Breast epithelium (tissue), 4 donors: ENCODE measurements around the gene RAB3A. TPM values are rescaled to one million over a fixed set of nuclear protein-coding genes. Genes with fewer than 3 reads are reported as not detected.
A peak's percentile ranks its signal among the peaks of the same experiment; 100 is the strongest.

Experiments
- DNase-seq, 2 donors: peaks; one replicate each; pipeline ENCODE4 v3.0.0-alpha.2; 2019; ENCODE audit warnings: low spot score in 2 of 2
- H3K27ac ChIP-seq, 2 donors: fragments of 200-600 bp; sonication (generic) in 1 of 2; one replicate each; pipeline ENCODE4 v1.5.1; 2016 to 2019; ENCODE audit warnings: mild to moderate bottlenecking in 1 of 2
- H3K27me3 ChIP-seq, 2 donors: fragments of 200-600 bp; sonication (generic) in 1 of 2; one replicate each; pipeline versions ENCODE4 v1.5.1 to v1.6.0; 2017 to 2019; ENCODE audit warnings: control low read depth in 1 of 2, mild to moderate bottlenecking in 1 of 2
- H3K36me3 ChIP-seq: fragments of 200-600 bp; one replicate; pipeline ENCODE4 v1.5.1; 2019
- H3K4me1 ChIP-seq, 2 donors: fragments of 200-600 bp; sonication (generic); one replicate each; pipeline ENCODE4 v1.5.1; 2016 to 2019; ENCODE audit warnings: control low read depth in 1 of 2
- H3K4me3 ChIP-seq, 3 donors: fragments of 200-600 bp; sonication (generic); 1 replicate in 2 of 3; 2 replicates in 1 of 3; pipeline ENCODE4 v1.5.1; 2016 to 2019; ENCODE audit warnings: mild to moderate bottlenecking in 3 of 3, moderate library complexity in 2 of 3
- H3K9me3 ChIP-seq, 2 donors: fragments of 200-600 bp; sonication (generic) in 1 of 2; one replicate each; pipeline ENCODE4 v1.5.1; 2016 to 2019; ENCODE audit warnings: control low read depth in 1 of 2
- CTCF ChIP-seq, 3 donors: fragments of 450-650 bp; IDR thresholded peaks; one replicate each; pipeline ENCODE4 v1.5.1; 2016 to 2017; ENCODE audit warnings: antibody characterized with exemption in 3 of 3, mild to moderate bottlenecking in 3 of 3, moderate library complexity in 3 of 3
- POLR2A ChIP-seq: fragments of 450-650 bp; IDR thresholded peaks from one replicate; pipeline ENCODE4 v1.6.1; 2016; ENCODE audit warnings: antibody characterized with exemption, mild to moderate bottlenecking, moderate library complexity
- POLR2AphosphoS5 ChIP-seq, 3 donors: sonication (generic); formaldehyde crosslinking; IDR thresholded peaks; one replicate each; pipeline ENCODE4 v1.6.1; 2017; ENCODE audit warnings: antibody characterized with exemption in 3 of 3
- intact Hi-C: fragments of 100-400 bp; cut with DNase I; formaldehyde crosslinking; loops from one replicate; pipeline ENCODE4 v1.15.1; 2023; ENCODE audit warnings: low total_unique reads
- total RNA-seq, 3 donors: library from RNA; depleted of rRNA; stranded (reverse); fragments of >200 nt; gene quantifications; one replicate each; pipeline ENCODE4 v1.1.0, GENCODE V29; 2016

The RAB3A gene
- total RNA-seq, 3 donors from 2014 or later, result 0.66 to 1.2 (median 1.1) TPM

- Histone ChIP-seq H3K9me3 (no peaks in the 10 kb centered on the region), H3K27ac (peak overlapping the region; percentile 96 to 99), H3K36me3 (no peaks in the 10 kb centered on the region), H3K4me3 (peak overlapping the region; percentile 55 to 77 (median 74)), H3K27me3 (no peaks in the 10 kb centered on the region), H3K4me1 (peaks cover 0 to 17% of the 10 kb centered on the region in 2 donors)
- DNase-seq, result no peak
- intact Hi-C loops, result no loop called here
- TF ChIP-seq POLR2AphosphoS5 (IDR thresholded peaks at IDR 0.05) (peak in 1 of 3 donors; percentile 56), POLR2A (peak; percentile 23), CTCF (IDR thresholded peaks at IDR 0.05) (no peak)
These were observed 755 bp upstream of the RAB3A start for GRCh38 chr19:18204394-18205199.

- peak overlapping the region; percentile 96 to 99 for H3K27ac ChIP-seq
- no peaks in the 10 kb centered on the region for H3K27me3 ChIP-seq
- no peak for TF ChIP-seq POLR2A
- TF ChIP-seq POLR2AphosphoS5 (IDR thresholded peaks at IDR 0.05), result no peak
- TF ChIP-seq CTCF (IDR thresholded peaks at IDR 0.05), result no peak
- H3K4me3 ChIP-seq, result peak overlapping the region; percentile 56 to 77 (median 74)
- H3K9me3 ChIP-seq, result no peaks in the 10 kb centered on the region
- H3K36me3 ChIP-seq, result no peaks in the 10 kb centered on the region
- peaks cover 0 to 17% of the 10 kb centered on the region in 2 donors for H3K4me1 ChIP-seq
- DNase-seq, result peak in 1 of 2 donors; percentile 36
- intact Hi-C loops, result loop anchor here (1.0 kb wide), 1 partner anchor 53 kb away; no protein-coding TSS in a partner anchor
These were observed 407 bp downstream of the RAB3A start for GRCh38 chr19:18203408-18203862.

GRCh38 chr19:18202778-18203407 lies 949 bp downstream of the RAB3A start:
- no peaks in the 10 kb centered on the region for H3K36me3 ChIP-seq
- no peak overlapping the region for H3K27ac ChIP-seq
- H3K27me3 ChIP-seq, result no peaks in the 10 kb centered on the region
- no peaks in the 10 kb centered on the region for H3K9me3 ChIP-seq
- intact Hi-C loops, result loop anchor here (1.0 kb wide), 1 partner anchor 53 kb away; no protein-coding TSS in a partner anchor
- peaks cover 0 to 17% of the 10 kb centered on the region in 2 donors for H3K4me1 ChIP-seq
- TF ChIP-seq CTCF (IDR thresholded peaks at IDR 0.05), result no peak
- no peak for TF ChIP-seq POLR2AphosphoS5 (IDR thresholded peaks at IDR 0.05)
- TF ChIP-seq POLR2A, result no peak
- no peak for DNase-seq
- peak overlapping the region; percentile 56 to 77 (median 74) for H3K4me3 ChIP-seq

GRCh38 chr19:18202397-18202777 lies 1.5 kb downstream of the RAB3A start:
- no peaks in the 10 kb centered on the region for H3K9me3 ChIP-seq
- DNase-seq, result no peak
- TF ChIP-seq POLR2AphosphoS5 (IDR thresholded peaks at IDR 0.05), result no peak
- no peak for TF ChIP-seq POLR2A
- no peak for TF ChIP-seq CTCF (IDR thresholded peaks at IDR 0.05)
- intact Hi-C loops, result no loop called here
- no peak overlapping the region for H3K27ac ChIP-seq
- H3K4me1 ChIP-seq, result peaks cover 0 to 17% of the 10 kb centered on the region in 2 donors
- peak overlapping the region in 1 of 3 donors; percentile 77 for H3K4me3 ChIP-seq
- H3K27me3 ChIP-seq, result no peaks in the 10 kb centered on the region
- no peaks in the 10 kb centered on the region for H3K36me3 ChIP-seq

GRCh38 chr19:18198374-18198773 lies 5.5 kb downstream of the RAB3A start:
- TF ChIP-seq POLR2A (no peak), CTCF (IDR thresholded peaks at IDR 0.05) (no peak), POLR2AphosphoS5 (IDR thresholded peaks at IDR 0.05) (no peak)
- Histone ChIP-seq H3K9me3 (no peaks in the 10 kb centered on the region), H3K27me3 (no peaks in the 10 kb centered on the region), H3K4me1 (peaks cover 3 to 10% of the 10 kb centered on the region in 2 donors), H3K4me3 (no peak overlapping the region), H3K27ac (no peak overlapping the region), H3K36me3 (no peaks in the 10 kb centered on the region)
- intact Hi-C loops, result no loop called here
- DNase-seq, result no peak
